Right atrium auricular region (tissue), 2 donors: ENCODE results near the gene DDX1. TPM values are rescaled to one million over a fixed set of nuclear protein-coding genes. Genes with fewer than 3 reads are reported as not detected.

Source experiments
- DNase-seq: peaks from one replicate; pipeline ENCODE4 v3.0.0-alpha.2; 2019; ENCODE audit warnings: low spot score
- H3K27ac ChIP-seq, 2 donors: fragments of 200-600 bp; sonication (generic); 1 replicate in 1 of 2; 2 replicates in 1 of 2; pipeline ENCODE4 v1.5.1; 2016 to 2019
- H3K27me3 ChIP-seq, 2 donors: fragments of 200-600 bp; sonication (generic); one replicate each; pipeline versions ENCODE4 v1.5.1 to v1.6.0; 2017 to 2019
- H3K36me3 ChIP-seq: fragments of 200-600 bp; sonication (generic); one replicate; pipeline ENCODE4 v1.5.1; 2016
- H3K4me1 ChIP-seq, 2 donors: fragments of 200-600 bp; sonication (generic); one replicate each; pipeline versions ENCODE4 v1.5.1 to v1.6.0; 2017 to 2019
- H3K4me3 ChIP-seq, 2 donors: fragments of 200-600 bp; sonication (generic); 1 replicate in 1 of 2; 2 replicates in 1 of 2; pipeline ENCODE4 v1.5.1; 2017 to 2019; ENCODE audit warnings: mild to moderate bottlenecking in 1 of 2, moderate library complexity in 1 of 2
- H3K9me3 ChIP-seq, 2 donors: fragments of 200-600 bp; sonication (generic); one replicate each; pipeline ENCODE4 v1.5.1; 2019
- total RNA-seq, 2 donors: library from RNA; depleted of rRNA; stranded (reverse); fragments of >200 nt; gene quantifications; one replicate each; pipeline ENCODE4 v1.1.0, GENCODE V29; 2016
- TF ChIP-seq, protein P1 (sequence below), 2 donors: fragments of 200-600 bp; sonication (generic); IDR thresholded peaks; one replicate each; pipeline ENCODE4 v1.5.1; 2019; ENCODE audit warnings: antibody characterized with exemption in 2 of 2

DDX1 gene
- total RNA-seq, 2 donors from 2014 or later, result 60.1 to 75.9 TPM

DNA sequence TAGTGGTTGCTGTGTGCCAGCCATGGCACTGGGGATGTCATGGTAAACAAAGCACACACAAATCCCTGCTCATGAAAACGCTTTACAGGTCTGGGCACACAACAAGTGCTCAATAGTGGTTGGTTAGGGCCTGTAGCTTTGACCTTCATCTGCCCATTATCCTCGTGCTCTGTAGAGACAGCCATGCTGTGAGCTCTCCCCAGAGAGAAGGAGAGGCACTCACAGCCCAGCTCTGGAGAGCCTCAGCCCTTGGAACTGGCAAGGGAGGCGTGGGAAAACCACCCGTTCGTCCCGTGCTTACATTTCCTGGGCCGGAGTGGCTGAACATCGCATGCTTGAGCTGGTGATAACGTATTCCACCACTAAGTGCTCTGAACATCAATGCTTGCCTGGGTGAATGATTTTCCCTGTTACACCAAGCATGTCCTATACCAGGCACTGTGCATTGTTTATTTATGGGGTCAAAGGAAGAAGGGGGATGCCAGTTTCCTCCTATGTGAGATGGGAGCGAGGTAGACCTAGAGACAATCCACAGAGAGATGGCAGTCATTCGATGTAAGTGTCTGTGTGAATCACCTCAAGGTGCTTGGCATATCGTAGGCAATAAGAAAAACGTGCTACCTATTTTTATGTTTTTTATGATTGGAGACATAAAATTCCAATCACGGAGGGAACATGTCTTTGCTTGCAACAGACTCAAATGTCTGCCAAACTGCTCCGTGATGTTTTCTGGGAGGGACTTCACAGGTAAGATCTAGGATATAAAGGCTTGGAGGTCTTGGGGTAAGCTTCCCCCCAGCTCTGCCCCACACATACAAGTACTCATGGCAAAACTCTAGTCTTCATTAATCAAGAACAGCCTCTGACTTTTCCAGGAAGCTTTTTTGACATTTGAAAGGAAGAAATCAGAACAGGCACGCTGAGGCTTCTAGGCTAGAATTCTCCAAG, 75.5 kb downstream of the DDX1 start:
- TF ChIP-seq, protein P1, sequence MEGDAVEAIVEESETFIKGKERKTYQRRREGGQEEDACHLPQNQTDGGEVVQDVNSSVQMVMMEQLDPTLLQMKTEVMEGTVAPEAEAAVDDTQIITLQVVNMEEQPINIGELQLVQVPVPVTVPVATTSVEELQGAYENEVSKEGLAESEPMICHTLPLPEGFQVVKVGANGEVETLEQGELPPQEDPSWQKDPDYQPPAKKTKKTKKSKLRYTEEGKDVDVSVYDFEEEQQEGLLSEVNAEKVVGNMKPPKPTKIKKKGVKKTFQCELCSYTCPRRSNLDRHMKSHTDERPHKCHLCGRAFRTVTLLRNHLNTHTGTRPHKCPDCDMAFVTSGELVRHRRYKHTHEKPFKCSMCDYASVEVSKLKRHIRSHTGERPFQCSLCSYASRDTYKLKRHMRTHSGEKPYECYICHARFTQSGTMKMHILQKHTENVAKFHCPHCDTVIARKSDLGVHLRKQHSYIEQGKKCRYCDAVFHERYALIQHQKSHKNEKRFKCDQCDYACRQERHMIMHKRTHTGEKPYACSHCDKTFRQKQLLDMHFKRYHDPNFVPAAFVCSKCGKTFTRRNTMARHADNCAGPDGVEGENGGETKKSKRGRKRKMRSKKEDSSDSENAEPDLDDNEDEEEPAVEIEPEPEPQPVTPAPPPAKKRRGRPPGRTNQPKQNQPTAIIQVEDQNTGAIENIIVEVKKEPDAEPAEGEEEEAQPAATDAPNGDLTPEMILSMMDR (IDR thresholded peaks at IDR 0.05), result no peak
- Histone ChIP-seq H3K4me1 (peaks cover 0 to 12% of the 10 kb centered on the region in 2 donors), H3K27me3 (no peaks in the 10 kb centered on the region), H3K4me3 (no peak overlapping the region), H3K27ac (no peak overlapping the region), H3K36me3 (no peaks in the 10 kb centered on the region), H3K9me3 (no peaks in the 10 kb centered on the region)
- DNase-seq, result no peak

DNA sequence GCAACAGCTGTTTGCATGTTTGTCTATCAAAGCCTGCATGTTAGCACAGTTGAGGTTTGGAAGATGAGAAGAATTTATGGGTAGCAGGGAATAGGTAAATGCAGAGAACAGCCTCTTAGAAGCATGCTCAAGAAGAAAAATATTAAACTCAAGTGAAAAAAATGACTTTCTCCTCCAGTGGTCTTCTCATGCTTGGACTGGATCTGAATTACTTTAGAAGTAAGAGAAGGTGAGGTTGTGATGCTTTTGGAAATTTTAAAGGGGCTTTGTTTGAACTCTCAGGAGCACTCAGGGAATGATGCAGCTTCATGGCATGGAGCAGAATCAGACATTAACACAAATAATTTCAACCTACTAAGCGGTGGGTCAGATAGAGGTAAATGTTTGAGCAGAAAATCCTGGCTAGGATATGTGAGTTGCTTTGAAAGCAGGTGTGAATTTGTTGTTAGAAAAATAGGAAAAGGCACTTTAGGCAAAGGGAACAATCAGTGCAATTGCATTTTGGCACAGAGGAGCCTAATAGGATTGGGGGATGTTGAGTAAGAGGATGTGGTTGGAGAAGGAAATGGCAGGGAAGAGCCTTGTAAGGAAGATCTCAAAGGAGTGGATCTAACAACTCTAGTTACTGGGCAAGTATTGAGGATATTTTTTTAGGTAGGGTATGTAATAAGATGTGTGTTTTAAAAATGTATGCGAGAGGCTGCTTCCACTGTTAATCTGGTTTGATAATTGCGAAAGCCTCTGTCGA, 76.3 kb downstream of the DDX1 start:
- H3K9me3 ChIP-seq, result no peaks in the 10 kb centered on the region
- H3K27ac ChIP-seq, result no peak overlapping the region
- no peaks in the 10 kb centered on the region for H3K27me3 ChIP-seq
- no peak for DNase-seq
- TF ChIP-seq, protein P1 (IDR thresholded peaks at IDR 0.05), result no peak
- peaks cover 0 to 12% of the 10 kb centered on the region in 2 donors for H3K4me1 ChIP-seq
- H3K4me3 ChIP-seq, result no peak overlapping the region
- H3K36me3 ChIP-seq, result no peaks in the 10 kb centered on the region

DNA sequence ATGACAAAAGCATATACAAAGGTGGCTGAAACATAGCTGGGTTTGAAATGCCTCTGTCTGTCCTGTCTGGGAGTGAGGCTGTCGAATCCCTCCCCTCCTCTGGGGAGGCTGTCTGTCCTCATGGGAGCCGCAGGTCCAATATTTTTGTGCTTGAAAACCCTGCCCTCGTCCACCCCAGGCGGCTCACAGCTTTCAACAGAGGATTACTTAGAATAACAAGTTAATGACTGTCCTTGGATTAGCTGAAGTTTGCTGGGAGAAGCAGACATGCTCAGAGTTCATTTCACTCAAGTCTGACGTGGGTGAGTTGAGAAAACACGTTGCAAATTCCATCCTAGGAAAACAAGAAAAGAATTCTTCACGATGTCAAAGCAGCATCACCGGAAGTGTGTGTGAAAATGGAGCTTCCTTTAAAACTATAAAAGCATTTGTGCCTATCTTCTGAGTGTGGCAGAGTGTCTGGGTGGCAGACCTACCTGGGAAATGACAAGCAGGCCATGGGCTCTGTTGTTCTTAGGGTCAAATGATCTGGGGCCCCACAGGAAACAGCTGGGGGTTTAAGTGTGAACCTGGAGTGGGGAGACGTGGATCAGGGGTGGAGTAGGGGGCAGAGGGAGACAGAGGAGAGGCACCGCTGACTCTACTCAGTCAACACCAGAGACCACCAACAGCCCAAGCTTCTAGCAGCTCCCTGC, 77.1 kb downstream of the DDX1 start:
- no peak overlapping the region for H3K27ac ChIP-seq
- H3K27me3 ChIP-seq, result no peaks in the 10 kb centered on the region
- no peaks in the 10 kb centered on the region for H3K9me3 ChIP-seq
- H3K4me3 ChIP-seq, result no peak overlapping the region
- H3K4me1 ChIP-seq, result peaks cover 0 to 12% of the 10 kb centered on the region in 2 donors
- TF ChIP-seq, protein P1 (IDR thresholded peaks at IDR 0.05), result no peak
- no peak for DNase-seq
- no peaks in the 10 kb centered on the region for H3K36me3 ChIP-seq

DNA sequence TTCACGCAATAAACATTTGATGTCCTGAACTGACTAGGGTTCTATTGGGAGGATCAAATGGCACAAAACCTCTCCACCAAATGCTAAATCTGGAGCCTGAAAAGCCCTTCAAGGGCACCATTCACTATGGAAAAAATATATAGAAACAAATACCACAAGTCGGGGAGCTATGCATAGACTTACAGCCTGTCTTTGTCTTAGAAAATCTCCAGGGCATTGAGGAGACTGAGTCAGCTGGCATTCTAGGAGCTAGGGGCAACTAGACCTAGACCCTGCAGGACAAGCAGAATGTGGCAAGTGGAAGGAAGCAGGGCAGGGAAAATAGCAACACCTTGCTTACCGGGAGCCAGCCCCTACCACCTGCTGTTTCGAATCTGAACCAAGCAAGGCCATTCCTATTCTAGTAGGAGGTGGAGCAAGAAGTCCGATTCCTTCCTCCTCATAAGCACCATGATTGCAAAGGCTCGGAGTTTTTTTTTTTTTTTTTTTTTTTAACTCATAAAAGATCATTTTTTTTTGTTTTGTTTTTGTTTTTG, 77.8 kb downstream of the DDX1 start:
- no peak for DNase-seq
- Histone ChIP-seq H3K27me3 (no peaks in the 10 kb centered on the region), H3K4me3 (no peak overlapping the region), H3K27ac (no peak overlapping the region), H3K36me3 (no peaks in the 10 kb centered on the region), H3K9me3 (no peaks in the 10 kb centered on the region), H3K4me1 (peaks cover 0 to 12% of the 10 kb centered on the region in 2 donors)
- TF ChIP-seq, protein P1 (IDR thresholded peaks at IDR 0.05), result no peak

DNA sequence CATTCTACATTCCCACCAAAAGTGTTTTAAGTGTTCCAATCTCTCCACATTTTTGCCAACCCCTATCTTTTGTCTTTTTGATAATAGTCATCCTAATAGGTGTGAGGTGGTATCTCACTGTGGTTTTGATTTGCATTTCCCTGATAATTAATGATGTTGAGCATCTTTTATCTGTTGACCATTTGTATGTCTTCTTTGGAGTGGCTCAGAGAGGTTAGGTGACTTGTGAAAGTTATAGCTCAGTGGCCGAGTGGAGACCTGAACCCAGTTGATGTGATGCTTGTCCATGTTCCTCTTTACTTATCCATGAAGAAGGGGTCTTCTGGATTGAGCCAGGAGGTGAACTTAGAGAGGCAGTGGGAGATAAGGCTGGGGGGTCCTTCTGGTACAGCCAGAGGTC, 78.8 kb downstream of the DDX1 start:
- Histone ChIP-seq H3K4me3 (no peak overlapping the region), H3K27ac (no peak overlapping the region), H3K4me1 (peaks cover 0 to 12% of the 10 kb centered on the region in 2 donors), H3K36me3 (no peaks in the 10 kb centered on the region), H3K9me3 (no peaks in the 10 kb centered on the region), H3K27me3 (no peaks in the 10 kb centered on the region)
- DNase-seq, result no peak
- TF ChIP-seq, protein P1 (IDR thresholded peaks at IDR 0.05), result no peak
